Endothelial cell (in vitro differentiated cells): ENCODE results near the gene CYTH1. TPM values are rescaled to one million over a fixed set of nuclear protein-coding genes. Genes with fewer than 3 reads are reported as not detected.

Source experiments
- DNase-seq: peaks from one replicate; pipeline ENCODE4 v3.0.0; 2021; ENCODE audit warnings: low spot score
- H3K27ac Mint-ChIP-seq: one replicate; pipeline ENCODE4 v1.8.0; 2021; ENCODE audit warnings: mixed read lengths, inconsistent platforms; ENCODE audit not compliant: unreplicated experiment
- H3K27me3 Mint-ChIP-seq: one replicate; pipeline ENCODE4 v1.8.0; 2021; ENCODE audit warnings: mild to moderate bottlenecking, moderate library complexity, mixed read lengths, inconsistent platforms; ENCODE audit not compliant: unreplicated experiment
- H3K36me3 Mint-ChIP-seq: one replicate; pipeline ENCODE4 v1.8.0; 2021; ENCODE audit warnings: mild to moderate bottlenecking, low read depth, mixed read lengths, inconsistent platforms; ENCODE audit not compliant: unreplicated experiment
- H3K4me1 Mint-ChIP-seq: one replicate; pipeline ENCODE4 v1.8.0; 2021; ENCODE audit warnings: mild to moderate bottlenecking, mixed read lengths, inconsistent platforms; ENCODE audit not compliant: unreplicated experiment
- H3K4me3 Mint-ChIP-seq: one replicate; pipeline ENCODE4 v1.8.0; 2021; ENCODE audit warnings: mild to moderate bottlenecking, mixed read lengths, inconsistent platforms; ENCODE audit not compliant: unreplicated experiment
- H3K9me3 Mint-ChIP-seq: one replicate; pipeline ENCODE4 v1.8.0; 2021; ENCODE audit warnings: mixed read lengths, inconsistent platforms; ENCODE audit not compliant: unreplicated experiment
- total RNA-seq: library from RNA; stranded (reverse); fragmentation: NEBNext Ultra II Directional; extraction: Animal tissue kit (Norgen Biotek cat#: 25700); gene quantifications from one replicate; pipeline ENCODE4 v1.2.1, GENCODE V29; 2021; ENCODE audit not compliant: unreplicated experiment
- TF ChIP-seq, protein P1 (sequence below): fragments of 200-600 bp; sonication (generic); IDR thresholded peaks from one replicate; pipeline ENCODE4 v1.5.0; 2021; ENCODE audit warnings: antibody characterized with exemption; ENCODE audit not compliant: unreplicated experiment

CYTH1 gene
- total RNA-seq, 1 donor from 2014 or later = 73.3 TPM

- TF ChIP-seq, protein P1, sequence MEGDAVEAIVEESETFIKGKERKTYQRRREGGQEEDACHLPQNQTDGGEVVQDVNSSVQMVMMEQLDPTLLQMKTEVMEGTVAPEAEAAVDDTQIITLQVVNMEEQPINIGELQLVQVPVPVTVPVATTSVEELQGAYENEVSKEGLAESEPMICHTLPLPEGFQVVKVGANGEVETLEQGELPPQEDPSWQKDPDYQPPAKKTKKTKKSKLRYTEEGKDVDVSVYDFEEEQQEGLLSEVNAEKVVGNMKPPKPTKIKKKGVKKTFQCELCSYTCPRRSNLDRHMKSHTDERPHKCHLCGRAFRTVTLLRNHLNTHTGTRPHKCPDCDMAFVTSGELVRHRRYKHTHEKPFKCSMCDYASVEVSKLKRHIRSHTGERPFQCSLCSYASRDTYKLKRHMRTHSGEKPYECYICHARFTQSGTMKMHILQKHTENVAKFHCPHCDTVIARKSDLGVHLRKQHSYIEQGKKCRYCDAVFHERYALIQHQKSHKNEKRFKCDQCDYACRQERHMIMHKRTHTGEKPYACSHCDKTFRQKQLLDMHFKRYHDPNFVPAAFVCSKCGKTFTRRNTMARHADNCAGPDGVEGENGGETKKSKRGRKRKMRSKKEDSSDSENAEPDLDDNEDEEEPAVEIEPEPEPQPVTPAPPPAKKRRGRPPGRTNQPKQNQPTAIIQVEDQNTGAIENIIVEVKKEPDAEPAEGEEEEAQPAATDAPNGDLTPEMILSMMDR = no peak
- Mint-ChIP-seq H3K4me3 (no peak overlapping the region), H3K36me3 (no peaks in the 10 kb centered on the region), H3K9me3 (no peaks in the 10 kb centered on the region), H3K4me1 (no peaks in the 10 kb centered on the region), H3K27ac (no peak overlapping the region), H3K27me3 (peaks cover 3% of the 10 kb centered on the region)
- DNase-seq = no peak
Observed at GRCh38 chr17:78637643-78638420, 144.2 kb downstream of the CYTH1 start.

DNA sequence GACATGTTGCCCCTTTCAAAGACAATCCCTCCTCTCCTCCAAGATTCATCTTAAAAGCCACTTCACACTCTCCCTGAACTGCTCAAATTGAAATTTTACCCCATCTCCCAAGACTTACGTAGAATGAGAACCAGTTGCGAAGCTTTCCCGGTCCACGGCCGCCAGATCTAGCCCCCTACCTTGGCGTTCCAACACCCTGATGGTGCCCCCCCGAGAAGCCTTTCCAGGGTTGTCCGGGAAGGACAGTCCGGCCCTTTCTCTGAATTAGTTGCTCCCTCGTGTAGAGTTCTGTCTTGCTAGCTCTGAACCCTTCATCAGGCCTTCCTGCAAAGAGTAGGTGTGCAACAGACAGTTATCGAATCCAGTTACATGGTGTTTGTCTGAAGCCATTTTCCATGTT, 144.9 kb downstream of the CYTH1 start:
- no peaks in the 10 kb centered on the region for H3K9me3 Mint-ChIP-seq
- TF ChIP-seq, protein P1 = no peak
- no peak for DNase-seq
- no peaks in the 10 kb centered on the region for H3K4me1 Mint-ChIP-seq
- no peak overlapping the region for H3K4me3 Mint-ChIP-seq
- peaks cover 2% of the 10 kb centered on the region for H3K27me3 Mint-ChIP-seq
- no peaks in the 10 kb centered on the region for H3K36me3 Mint-ChIP-seq
- H3K27ac Mint-ChIP-seq = no peak overlapping the region

DNA sequence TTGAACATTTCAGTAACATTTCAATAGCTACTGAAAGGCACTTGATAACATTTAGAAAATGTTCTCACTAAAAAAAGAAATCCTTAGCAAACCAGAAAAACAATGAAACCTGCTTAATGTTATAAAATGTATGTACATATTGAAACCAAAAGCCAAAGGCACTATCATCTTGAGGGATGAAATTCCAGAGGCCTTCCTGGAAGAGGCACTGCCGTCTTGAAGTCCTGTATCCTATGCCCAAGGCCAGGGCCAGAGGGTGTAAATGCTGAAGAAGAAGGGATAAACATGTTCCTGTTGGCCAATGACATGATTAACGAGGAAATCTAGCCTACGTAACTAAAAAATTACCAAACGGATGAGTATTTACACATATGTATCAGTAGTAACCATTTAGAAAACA, 147.9 kb downstream of the CYTH1 start:
- H3K27ac Mint-ChIP-seq = no peak overlapping the region
- H3K9me3 Mint-ChIP-seq = no peaks in the 10 kb centered on the region
- peaks cover 2% of the 10 kb centered on the region for H3K27me3 Mint-ChIP-seq
- H3K4me3 Mint-ChIP-seq = no peak overlapping the region
- H3K36me3 Mint-ChIP-seq = no peaks in the 10 kb centered on the region
- DNase-seq = no peak
- TF ChIP-seq, protein P1 = no peak
- H3K4me1 Mint-ChIP-seq = peaks cover 2% of the 10 kb centered on the region

- TF ChIP-seq, protein P1 = no peak
- H3K27ac Mint-ChIP-seq = no peak overlapping the region
- no peak for DNase-seq
- H3K27me3 Mint-ChIP-seq = peaks cover 4% of the 10 kb centered on the region
- H3K4me3 Mint-ChIP-seq = no peak overlapping the region
- no peaks in the 10 kb centered on the region for H3K36me3 Mint-ChIP-seq
- no peaks in the 10 kb centered on the region for H3K9me3 Mint-ChIP-seq
- H3K4me1 Mint-ChIP-seq = peaks cover 5% of the 10 kb centered on the region
Observed at GRCh38 chr17:78629436-78629995, 152.6 kb downstream of the CYTH1 start.
